RWPE2 (cell line): ENCODE results near the gene LRMDA.

Experiments
- ATAC-seq: fragments of 200-7000 bp; cut with Tn5 transposase; 3 replicates; pipeline ENCODE4 v1.9.1; 2021; ENCODE audit warnings: low read depth
- DNase-seq: peaks from one replicate; pipeline ENCODE4 v3.0.0-alpha.2; 2020; ENCODE audit warnings: low spot score
- H3K27ac ChIP-seq: fragments of 450-650 bp; 2 replicates; pipeline ENCODE4 v1.5.1; 2017; ENCODE audit warnings: mild to moderate bottlenecking; ENCODE audit not compliant: poor library complexity, severe bottlenecking
- H3K27me3 ChIP-seq: fragments of 250-450 bp; sonication (Bioruptor Pico); 2 replicates; pipeline ENCODE4 v1.5.1; 2021; ENCODE audit warnings: mild to moderate bottlenecking, moderate library complexity; ENCODE audit not compliant: insufficient read depth, poor library complexity, severe bottlenecking
- H3K36me3 ChIP-seq: fragments of 250-450 bp; sonication (Bioruptor Pico); 2 replicates; pipeline ENCODE4 v1.5.1; 2020; ENCODE audit warnings: low read depth, mild to moderate bottlenecking, moderate library complexity
- H3K4me1 ChIP-seq: fragments of 250-450 bp; sonication (Bioruptor Pico); 2 replicates; pipeline ENCODE4 v1.5.1; 2021; ENCODE audit warnings: mild to moderate bottlenecking, moderate library complexity; ENCODE audit not compliant: insufficient read depth, poor library complexity, severe bottlenecking
- H3K4me3 ChIP-seq: fragments of 250-450 bp; sonication (Bioruptor Pico); 2 replicates; pipeline ENCODE4 v1.5.1; 2021; ENCODE audit warnings: mild to moderate bottlenecking, moderate library complexity; ENCODE audit not compliant: severe bottlenecking
- H3K9me3 ChIP-seq: fragments of 250-450 bp; sonication (Bioruptor Pico); 2 replicates; pipeline ENCODE4 v1.5.1; 2021; ENCODE audit warnings: mild to moderate bottlenecking, moderate library complexity; ENCODE audit not compliant: severe bottlenecking
- TF ChIP-seq, protein P1 (sequence below): fragments of 450-650 bp; IDR thresholded peaks from one replicate; pipeline ENCODE4 v1.5.1; 2017; ENCODE audit warnings: mild to moderate bottlenecking, moderate library complexity; ENCODE audit not compliant: poor library complexity, severe bottlenecking

Gene LRMDA

DNA sequence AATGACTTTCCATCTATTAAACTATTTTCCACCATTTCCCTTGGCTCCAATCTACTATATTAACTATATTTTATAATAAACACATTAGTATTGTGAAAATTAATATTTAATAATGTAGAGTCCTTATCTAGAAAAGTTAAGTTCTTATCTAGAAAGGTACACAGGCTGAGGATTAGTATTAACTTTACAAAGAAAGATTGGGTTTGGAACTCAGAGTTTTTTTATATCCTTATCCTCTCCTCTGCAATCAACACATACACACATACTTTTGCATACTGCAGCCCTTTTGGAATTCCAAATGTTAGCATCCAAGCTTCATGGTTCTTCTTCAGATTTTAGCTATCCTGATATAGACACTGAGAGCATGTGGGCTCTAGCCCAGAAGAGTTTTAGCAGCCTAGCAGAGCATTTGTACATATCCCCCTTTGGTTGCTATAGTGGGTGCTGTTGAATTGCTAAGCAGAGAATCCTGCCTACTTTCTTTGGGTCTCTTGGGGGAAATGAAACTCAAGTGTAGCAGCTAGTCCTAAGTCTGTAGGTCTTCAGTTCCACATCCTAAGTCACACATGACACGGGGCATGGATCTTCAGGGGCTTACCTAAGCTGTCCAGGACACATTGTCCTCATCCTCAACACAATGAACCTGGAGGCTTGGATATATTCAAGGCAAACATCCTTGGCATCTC lies 874.6 kb downstream of the LRMDA start:
- Histone ChIP-seq H3K4me1 (no peaks in the 10 kb centered on the region), H3K27ac (no peak overlapping the region), H3K9me3 (no peaks in the 10 kb centered on the region), H3K4me3 (no peak overlapping the region), H3K36me3 (no peaks in the 10 kb centered on the region), H3K27me3 (no peaks in the 10 kb centered on the region)
- DNase-seq: no peak
- TF ChIP-seq, protein P1, sequence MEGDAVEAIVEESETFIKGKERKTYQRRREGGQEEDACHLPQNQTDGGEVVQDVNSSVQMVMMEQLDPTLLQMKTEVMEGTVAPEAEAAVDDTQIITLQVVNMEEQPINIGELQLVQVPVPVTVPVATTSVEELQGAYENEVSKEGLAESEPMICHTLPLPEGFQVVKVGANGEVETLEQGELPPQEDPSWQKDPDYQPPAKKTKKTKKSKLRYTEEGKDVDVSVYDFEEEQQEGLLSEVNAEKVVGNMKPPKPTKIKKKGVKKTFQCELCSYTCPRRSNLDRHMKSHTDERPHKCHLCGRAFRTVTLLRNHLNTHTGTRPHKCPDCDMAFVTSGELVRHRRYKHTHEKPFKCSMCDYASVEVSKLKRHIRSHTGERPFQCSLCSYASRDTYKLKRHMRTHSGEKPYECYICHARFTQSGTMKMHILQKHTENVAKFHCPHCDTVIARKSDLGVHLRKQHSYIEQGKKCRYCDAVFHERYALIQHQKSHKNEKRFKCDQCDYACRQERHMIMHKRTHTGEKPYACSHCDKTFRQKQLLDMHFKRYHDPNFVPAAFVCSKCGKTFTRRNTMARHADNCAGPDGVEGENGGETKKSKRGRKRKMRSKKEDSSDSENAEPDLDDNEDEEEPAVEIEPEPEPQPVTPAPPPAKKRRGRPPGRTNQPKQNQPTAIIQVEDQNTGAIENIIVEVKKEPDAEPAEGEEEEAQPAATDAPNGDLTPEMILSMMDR: no peak
- ATAC-seq: no peak

DNA sequence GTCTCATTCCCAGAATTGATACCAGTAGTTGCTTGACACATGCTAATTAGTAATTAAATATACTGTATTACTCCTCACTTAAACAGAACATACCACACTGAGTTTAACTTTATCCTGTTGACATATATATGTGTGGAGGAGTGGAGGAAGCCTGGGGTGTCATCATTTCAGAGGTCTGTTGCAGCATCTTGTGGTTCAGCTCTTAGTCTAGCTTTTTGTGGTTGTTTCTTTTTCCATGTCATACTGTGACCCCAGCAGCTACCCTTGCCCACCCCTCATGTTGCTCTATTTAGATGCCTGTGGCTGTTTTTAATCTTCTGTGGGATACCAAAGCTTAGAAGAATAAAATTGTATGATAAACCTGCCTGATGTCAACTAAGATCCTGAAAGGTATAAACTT lies 875.4 kb downstream of the LRMDA start:
- Histone ChIP-seq H3K27ac (no peak overlapping the region), H3K4me1 (no peaks in the 10 kb centered on the region), H3K36me3 (no peaks in the 10 kb centered on the region), H3K27me3 (no peaks in the 10 kb centered on the region), H3K9me3 (no peaks in the 10 kb centered on the region), H3K4me3 (no peak overlapping the region)
- TF ChIP-seq, protein P1: no peak
- ATAC-seq: no peak
- no peak for DNase-seq

DNA sequence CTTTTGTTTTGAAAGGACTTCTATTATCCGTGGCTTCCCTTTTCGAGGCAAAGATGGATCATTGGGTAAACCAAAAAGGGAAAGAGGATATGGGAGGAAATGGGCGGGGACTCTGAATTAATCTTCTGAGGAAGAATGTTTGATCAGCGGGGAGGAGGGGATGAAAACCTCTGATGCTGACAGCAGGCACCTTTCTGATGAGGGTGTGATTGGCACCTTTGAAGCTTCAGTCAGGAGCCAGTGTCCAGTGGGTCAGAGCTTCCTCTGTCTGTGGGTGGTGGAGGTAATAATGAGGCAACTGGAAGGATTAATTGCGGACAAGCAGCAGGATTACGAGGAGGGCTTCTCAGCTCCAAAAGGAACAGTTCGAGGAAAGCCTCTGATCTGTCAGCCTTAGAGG lies 877.6 kb downstream of the LRMDA start:
- Histone ChIP-seq H3K9me3 (no peaks in the 10 kb centered on the region), H3K4me3 (no peak overlapping the region), H3K4me1 (no peaks in the 10 kb centered on the region), H3K27me3 (no peaks in the 10 kb centered on the region), H3K27ac (no peak overlapping the region), H3K36me3 (no peaks in the 10 kb centered on the region)
- ATAC-seq: no peak
- TF ChIP-seq, protein P1: no peak
- DNase-seq: no peak

DNA sequence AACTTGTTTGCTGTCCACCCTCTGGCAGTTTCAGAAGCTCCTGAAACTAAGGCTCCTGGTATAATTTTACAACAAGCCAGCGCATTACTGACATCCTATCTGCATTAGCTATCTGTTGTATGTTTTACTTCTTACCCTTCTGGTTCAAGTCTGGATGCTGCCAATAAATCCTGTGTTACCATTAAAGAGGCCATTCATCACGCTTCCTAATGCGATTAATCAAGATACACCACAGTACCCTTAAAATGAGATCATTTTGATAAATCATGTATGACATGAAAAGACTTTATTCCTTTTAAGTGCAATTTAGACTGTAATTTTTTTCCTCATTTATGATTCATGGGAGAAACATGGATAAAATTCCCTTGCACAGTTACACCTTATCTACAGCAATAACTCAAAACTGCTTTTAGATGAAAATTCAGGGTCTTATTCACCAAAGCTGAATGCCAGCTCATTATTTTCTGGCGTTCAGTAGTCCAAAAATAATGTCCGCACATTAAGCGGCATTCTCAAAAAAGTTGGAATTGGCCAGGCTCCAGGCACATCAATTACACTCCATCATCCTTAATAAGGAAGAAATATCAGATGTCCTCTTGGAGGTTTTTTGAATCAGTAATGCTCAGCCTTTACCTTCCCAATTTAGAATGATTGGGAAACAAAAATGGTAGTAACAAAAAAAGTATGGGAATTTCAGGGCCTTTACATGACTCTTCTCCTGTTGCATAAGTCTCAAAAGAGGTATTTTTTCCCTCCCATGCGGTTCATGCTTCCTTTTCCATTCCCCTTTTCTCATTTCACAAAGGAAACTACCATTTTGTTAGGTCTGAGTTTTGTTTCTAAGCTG lies 878.5 kb downstream of the LRMDA start:
- H3K4me3 ChIP-seq: no peak overlapping the region
- TF ChIP-seq, protein P1: no peak
- no peaks in the 10 kb centered on the region for H3K9me3 ChIP-seq
- DNase-seq (no peak), ATAC-seq (no peak)
- H3K27ac ChIP-seq: no peak overlapping the region
- H3K4me1 ChIP-seq: no peaks in the 10 kb centered on the region
- H3K27me3 ChIP-seq: no peaks in the 10 kb centered on the region
- no peaks in the 10 kb centered on the region for H3K36me3 ChIP-seq
